GM12878 (cell line): Measurements from ENCODE around the gene FUT6. TPM values are rescaled to one million over a fixed set of nuclear protein-coding genes. Genes with fewer than 3 reads are reported as not detected.

Source experiments
- ATAC-seq: fragments of 200-7000 bp; cut with Tn5 transposase; 3 replicates; pipeline ENCODE4 v1.9.1; 2020; ENCODE audit warnings: mild to moderate bottlenecking, moderate library complexity
- BruUV-seq: library from RNA; stranded (reverse); fragments of 400-500 nt; replicated peaks from 2 replicates; lab custom pipeline; 2021; lab: Mats Ljungman, UMichigan
- CTCF ChIA-PET: fragments of 300-600 bp; sonication (Branson Sonifier 250); formaldehyde crosslinking; extraction: SDS; loops from one replicate; lab custom pipeline; 2021; ENCODE audit warnings: inconsistent platforms; lab: Yijun Ruan, JAX
- POLR2A ChIA-PET: fragments of 350-600 bp; formaldehyde crosslinking; extraction: SDS; loops from one replicate; lab custom pipeline; 2021; ENCODE audit warnings: inconsistent platforms; lab: Charles Lee
- RAD21 ChIA-PET: fragments of 300-600 bp; sonication (Branson Sonifier 250); formaldehyde crosslinking; loops from one replicate; lab custom pipeline; 2023; ENCODE audit warnings: antibody characterized with exemption; ENCODE audit not compliant: unreplicated experiment; lab: Charles Lee
- SMC1A ChIA-PET: fragments of 300-600 bp; sonication (Branson Sonifier 250); formaldehyde crosslinking; loops from one replicate; lab custom pipeline; 2023; ENCODE audit not compliant: unreplicated experiment, uncharacterized antibody; lab: Charles Lee
- DNase-seq: peaks from one replicate; pipeline ENCODE4 v3.0.0-alpha.2; 2011; ENCODE audit warnings: low read depth, low spot score
- FAIRE-seq: peaks from 3 replicates; lab custom pipeline; 2011; peaks lifted over from hg19 to GRCh38; lab: Jason Lieb, UNC
- H2AFZ ChIP-seq: 2 replicates; pipeline ENCODE4 v1.6.0; 2011; ENCODE audit warnings: low read depth, low read length, control low read depth; ENCODE audit not compliant: control insufficient read depth
- H3K27ac ChIP-seq: 2 replicates; pipeline ENCODE4 v1.5.1; 2011; ENCODE audit warnings: control low read depth; ENCODE audit not compliant: control insufficient read depth, insufficient read depth
- H3K27me3 ChIP-seq, 2 experiments: replicated peaks in 1 of 2; 2 replicates each; pipeline versions ENCODE4 v1.6.0 to v1.6.1; 2011; ENCODE audit warnings: low read length in 1 of 2; ENCODE audit not compliant: control insufficient read depth in 2 of 2, insufficient read depth in 2 of 2
- H3K36me3 ChIP-seq, 2 experiments: 2 replicates each; pipeline ENCODE4 v1.5.1; 2011; ENCODE audit warnings: low read length in 1 of 2; ENCODE audit not compliant: control insufficient read depth in 2 of 2, insufficient read depth in 2 of 2
- H3K4me1 ChIP-seq: 2 replicates; pipeline ENCODE4 v1.6.1; 2011; ENCODE audit warnings: mild to moderate bottlenecking, low read length, moderate library complexity, mixed read lengths; ENCODE audit not compliant: control insufficient read depth, insufficient read depth
- H3K4me2 ChIP-seq: 2 replicates; pipeline ENCODE4 v1.6.0; 2011; ENCODE audit warnings: control low read depth; ENCODE audit not compliant: control insufficient read depth, insufficient read depth
- H3K4me3 ChIP-seq: fragments of 200-600 bp; sonication (generic); 2 replicates; pipeline ENCODE4 v1.5.1; 2016
- H3K79me2 ChIP-seq: 2 replicates; pipeline ENCODE4 v1.6.0; 2011; ENCODE audit warnings: low read length; ENCODE audit not compliant: control insufficient read depth, insufficient read depth
- H3K9ac ChIP-seq: 2 replicates; pipeline ENCODE4 v1.8.0; 2011; ENCODE audit warnings: low read length, control low read depth, mixed read lengths; ENCODE audit not compliant: control insufficient read depth, insufficient read depth
- H3K9me3 ChIP-seq: replicated peaks from 3 replicates; pipeline ENCODE4 v1.5.1; 2011; ENCODE audit warnings: mild to moderate bottlenecking, low read length; ENCODE audit not compliant: control insufficient read depth, insufficient read depth
- H4K20me1 ChIP-seq: 2 replicates; pipeline ENCODE4 v1.6.0; 2011; ENCODE audit not compliant: control insufficient read depth, insufficient read depth
- BACH1 ChIP-seq: fragments of 450-650 bp; IDR thresholded peaks from 2 replicates; pipeline ENCODE4 v1.6.1; 2017; ENCODE audit warnings: mild to moderate bottlenecking, borderline replicate concordance
- E2F4 ChIP-seq: IDR thresholded peaks from 2 replicates; pipeline ENCODE4 v1.6.1; 2012; ENCODE audit warnings: low read depth, low read length, improper control_type of control experiment
- ESRRA ChIP-seq: IDR thresholded peaks from 2 replicates; pipeline ENCODE4 v1.6.1; 2012; ENCODE audit warnings: mild to moderate bottlenecking, low read length, improper control_type of control experiment
- FOXK2 ChIP-seq: fragments of 450-650 bp; IDR thresholded peaks from 2 replicates; pipeline ENCODE4 v1.6.1; 2017; ENCODE audit warnings: mild to moderate bottlenecking, moderate library complexity
- HDAC2 ChIP-seq: fragments of 200-600 bp; sonication (generic); IDR thresholded peaks from 2 replicates; pipeline ENCODE4 v1.6.1; 2017
- JUNB ChIP-seq: IDR thresholded peaks from 2 replicates; pipeline ENCODE4 v1.6.1; 2016; ENCODE audit warnings: antibody characterized with exemption, mild to moderate bottlenecking
- NFYB ChIP-seq: IDR thresholded peaks from 2 replicates; pipeline ENCODE4 v1.6.1; 2011; ENCODE audit warnings: low read depth, mild to moderate bottlenecking, low read length, improper control_type of control experiment, moderate library complexity; ENCODE audit not compliant: insufficient read depth
- PKNOX1 ChIP-seq: fragments of 450-650 bp; IDR thresholded peaks from 2 replicates; pipeline ENCODE4 v1.6.1; 2016; ENCODE audit warnings: mild to moderate bottlenecking
- RELB ChIP-seq: fragments of 450-650 bp; IDR thresholded peaks from 2 replicates; pipeline ENCODE4 v1.6.1; 2017; ENCODE audit warnings: low read depth, mild to moderate bottlenecking, moderate library complexity
- REST ChIP-seq: IDR thresholded peaks from 2 replicates; pipeline ENCODE4 v1.6.1; 2012; ENCODE audit warnings: mild to moderate bottlenecking, low read depth, low read length
- TAF1 ChIP-seq: IDR thresholded peaks from 2 replicates; pipeline ENCODE4 v1.6.1; 2011; ENCODE audit warnings: mild to moderate bottlenecking, low read depth, low read length, borderline replicate concordance
- TARDBP ChIP-seq: IDR thresholded peaks from 2 replicates; pipeline ENCODE4 v1.6.1; 2016; ENCODE audit warnings: borderline replicate concordance
- TBL1XR1 ChIP-seq: IDR thresholded peaks from 2 replicates; pipeline ENCODE4 v1.6.1; 2012; ENCODE audit warnings: low read depth, low read length, improper control_type of control experiment
- WRNIP1 ChIP-seq: IDR thresholded peaks from 2 replicates; pipeline ENCODE4 v1.6.1; 2011; ENCODE audit warnings: low read depth, low read length, improper control_type of control experiment, borderline replicate concordance
- WGBS: methylation state at CpG from one replicate; pipeline ENCODE4 v1.1.6; 2016; ENCODE audit warnings: low lambda C conversion rate; ENCODE audit not compliant: insufficient replicate concordance, insufficient coverage; ENCODE audit errors: missing lambda C conversion rate; 5-methylcytosine and 5-hydroxymethylcytosine counted together
- in situ Hi-C: fragments of 300-500 bp; cut with MboI; formaldehyde crosslinking; loops from 9 replicates; pipeline ENCODE4 v1.14.3; 2018; ENCODE audit warnings: mixed read lengths
- intact Hi-C: fragments of 100-400 bp; cut with micrococcal nuclease; formaldehyde crosslinking; loops from one replicate; pipeline ENCODE4 v1.14.2; 2022; ENCODE audit not compliant: unreplicated experiment
- polyA plus RNA-seq, 11 experiments: library from polyadenylated mRNA; depleted of rRNA in 4 of 11; unstranded in 6 of 11; stranded (reverse) in 5 of 11; fragments of >200 nt; fragmentation: Nextera tagmentation in 4 of 11; fragmentation: Illumina TruSeq in 1 of 11; extraction: Ambion mirVana in 4 of 11; extraction: Trizol in 1 of 11; gene quantifications; 1 replicate in 1 of 11; 2 replicates in 10 of 11; pipeline versions ENCODE4 v1.2.1 to v1.2.3, GENCODE V29; 2011 to 2016; ENCODE audit warnings: inconsistent platforms in 2 of 11, missing spikeins in 2 of 11, low read depth in 1 of 11
- total RNA-seq, 4 experiments: library from RNA; depleted of rRNA in 3 of 4; stranded (reverse); fragments of >200 nt in 3 of 4; fragmentation: Illumina TruSeq in 1 of 4; extraction: Trizol in 1 of 4; gene quantifications; 2 replicates each; pipeline versions ENCODE4 v1.2.1 to v1.2.3, GENCODE V29; 2013 to 2021

The FUT6 gene
- total and polyA plus RNA-seq, 10 of the 15 experiments (the other 5 are each of a cell fraction or from before 2014, with no cell fraction given) = not detected

- SMC1A ChIA-PET = no interaction called here
- Histone ChIP-seq H3K9me3 (no peaks in the 10 kb centered on the region), H2AFZ (no peak overlapping the region), H3K9ac (no peak overlapping the region), H3K4me1 (peaks cover 7% of the 10 kb centered on the region), H3K4me2 (no peak overlapping the region), H3K27ac (no peak overlapping the region), H4K20me1 (no peaks in the 10 kb centered on the region), H3K79me2 (no peaks in the 10 kb centered on the region), H3K36me3 (no peaks in the 10 kb centered on the region), H3K4me3 (no peak overlapping the region), H3K27me3 (no peaks in the 10 kb centered on the region; a peak in 2 of 4 replicates)
- POLR2A ChIA-PET = no interaction called here
- CTCF ChIA-PET = no interaction called here
- no TSS peak for BruUV-seq
- no peak for ATAC-seq
- no peak for DNase-seq
- TF ChIP-seq REST (no peak), TBL1XR1 (no peak), ESRRA (no peak), TAF1 (no peak), E2F4 (no peak), RELB (no peak), BACH1 (no peak), NFYB (no peak), PKNOX1 (no peak), TARDBP (no peak), WRNIP1 (no peak), JUNB (no peak), FOXK2 (no peak), HDAC2 (no peak)
- 43% methylated on average over 37 of the region's 37 CpGs for WGBS
- RAD21 ChIA-PET = no interaction called here
- intact Hi-C loops (loop anchor here (10.0 kb wide), 1 partner anchor 225 kb away; no protein-coding TSS in a partner anchor), in situ Hi-C loops (no loop called here)
- FAIRE-seq = no peak
Measured at GRCh38 chr19:5799247-5800241, 40.0 kb downstream of the FUT6 start.
